ENCODE measurements around the gene PSTPIP1.

The PSTPIP1 gene

DNA sequence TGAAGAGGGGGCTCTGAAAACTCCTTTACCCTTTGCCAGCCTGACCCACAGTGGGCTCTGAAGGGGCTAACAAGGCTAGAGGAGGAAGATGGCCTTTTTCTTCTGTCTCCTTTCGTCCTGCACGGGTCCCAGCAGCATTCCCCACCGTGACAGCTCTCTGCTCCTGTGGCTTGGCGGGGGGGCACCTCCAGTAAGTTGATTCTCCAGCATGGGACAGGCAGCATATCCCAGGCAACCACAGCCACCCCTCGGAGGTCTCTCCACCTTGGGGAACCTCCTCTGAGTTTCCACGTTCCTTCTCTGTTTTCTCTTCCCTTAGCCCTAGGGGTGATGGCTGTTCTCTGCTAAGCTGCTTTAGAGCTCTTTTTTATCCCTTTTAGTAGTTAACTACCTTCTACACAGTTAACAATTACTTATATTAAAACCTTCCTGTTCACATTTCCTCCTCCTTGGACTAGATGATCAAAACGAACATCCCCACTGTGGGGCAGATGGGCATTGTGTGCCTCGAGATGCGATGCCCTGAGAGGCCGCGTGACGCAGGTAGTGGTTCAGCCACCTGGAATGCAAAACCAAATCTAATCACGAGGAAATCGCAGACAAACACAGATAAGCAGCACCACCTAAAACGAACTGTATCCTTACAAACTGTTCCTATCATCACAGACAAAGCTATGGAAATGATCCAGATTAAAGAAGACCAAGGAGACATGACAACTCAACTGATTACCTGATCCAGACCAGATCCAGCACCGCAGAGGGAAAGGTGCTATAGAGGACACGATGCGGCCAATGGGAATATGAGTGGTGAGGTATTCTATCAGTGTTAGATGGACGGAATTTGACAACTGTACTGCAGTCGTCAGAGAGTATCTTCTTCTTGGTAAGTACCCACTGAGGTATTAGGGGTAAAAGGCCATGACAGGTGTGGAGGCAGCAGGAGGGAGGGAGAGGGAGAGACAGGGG lies 48.3 kb downstream of the PSTPIP1 start:
- no peak for TF ChIP-seq CSDC2 (CRISPR knock-in tag; IDR thresholded peaks at IDR 0.05)
- no peak for TF ChIP-seq ISL1 (CRISPR knock-in tag; IDR thresholded peaks at IDR 0.05)
- no peak for TF ChIP-seq ZNF70 (CRISPR knock-in tag; IDR thresholded peaks at IDR 0.05)
- no peak for TF ChIP-seq GLIS3 (CRISPR knock-in tag; IDR thresholded peaks at IDR 0.05)
- TF ChIP-seq OSR1 (CRISPR knock-in tag; IDR thresholded peaks at IDR 0.05) = no peak
- TF ChIP-seq SNAI2 (CRISPR knock-in tag; IDR thresholded peaks at IDR 0.05) = no peak
- TF ChIP-seq PATZ1 (CRISPR knock-in tag; IDR thresholded peaks at IDR 0.05; ENCODE audit: borderline replicate concordance) = no peak
- no peak for TF ChIP-seq ZC3H10 (CRISPR knock-in tag; IDR thresholded peaks at IDR 0.05)
- TF ChIP-seq RARB (CRISPR knock-in tag; IDR thresholded peaks at IDR 0.05) = no peak
- TF ChIP-seq ESRRG (CRISPR knock-in tag; IDR thresholded peaks at IDR 0.05) = no peak
- TF ChIP-seq TOX (CRISPR knock-in tag; IDR thresholded peaks at IDR 0.05; ENCODE audit: borderline replicate concordance) = no peak
- TF ChIP-seq POU6F1 (CRISPR knock-in tag; IDR thresholded peaks at IDR 0.05; ENCODE audit: borderline replicate concordance, low read depth) = no peak
- no peak for TF ChIP-seq ZFP30 (CRISPR knock-in tag; IDR thresholded peaks at IDR 0.05)
- TF ChIP-seq ARNTL (CRISPR knock-in tag; IDR thresholded peaks at IDR 0.05; ENCODE audit: borderline replicate concordance, low read depth) = no peak
- TF ChIP-seq ZNF565 (CRISPR knock-in tag; conservative IDR thresholded peaks at IDR 0.05; ENCODE audit: low read depth) = no peak
- no peak for TF ChIP-seq TSHZ2 (CRISPR knock-in tag; IDR thresholded peaks at IDR 0.05)
- no peak for TF ChIP-seq CSRNP3 (CRISPR knock-in tag; IDR thresholded peaks at IDR 0.05)
- no peak for TF ChIP-seq TCF4 (CRISPR knock-in tag; IDR thresholded peaks at IDR 0.05; ENCODE audit: borderline replicate concordance)
- TF ChIP-seq ZNF8 (CRISPR knock-in tag; IDR thresholded peaks at IDR 0.05) = no peak
- TF ChIP-seq BACH2 (CRISPR knock-in tag; IDR thresholded peaks at IDR 0.05; ENCODE audit: borderline replicate concordance) = no peak
- ATAC-seq = no peak

DNA sequence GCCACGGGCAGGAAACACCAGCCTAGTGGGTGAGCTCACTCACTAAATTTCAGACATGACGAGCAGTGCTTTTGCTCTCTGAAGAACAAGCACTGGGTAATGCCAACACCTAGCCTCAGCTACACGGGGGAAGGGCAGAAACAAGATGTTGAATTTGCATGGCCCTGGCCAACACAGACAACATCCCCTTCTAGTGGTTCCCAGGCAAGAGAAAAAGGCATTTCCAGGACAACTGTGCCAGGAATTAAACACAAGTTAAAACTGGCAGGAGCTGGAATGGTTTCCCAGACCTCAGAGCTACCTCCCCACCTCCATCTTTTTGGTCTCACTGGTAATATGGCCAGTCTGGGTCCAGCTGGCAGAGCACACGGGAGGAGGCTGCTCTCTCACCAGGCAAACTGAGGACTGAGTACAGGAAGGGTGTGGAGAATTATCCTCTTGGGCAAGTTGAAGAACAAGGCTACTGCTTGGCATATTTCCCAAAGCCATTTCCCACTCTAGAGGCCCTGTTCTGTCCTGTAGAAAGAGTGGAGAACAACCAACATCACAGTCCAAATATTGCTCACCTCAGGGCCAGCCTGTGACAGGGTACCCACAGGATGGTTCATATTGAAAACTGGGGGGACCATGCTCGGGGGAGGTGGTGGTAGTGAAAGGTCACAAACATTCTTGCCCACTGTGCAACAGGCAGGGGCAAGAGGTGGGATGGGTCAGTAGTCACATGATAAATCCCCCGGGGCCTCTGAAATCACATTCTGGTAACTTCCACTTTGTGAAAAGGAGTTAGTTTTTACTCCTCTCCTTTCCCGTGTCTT lies 49.5 kb downstream of the PSTPIP1 start:
- no peak; the same call in 2 of the 3 replicates for ATAC-seq

More for the DNA sequence above, 49.5 kb downstream of the PSTPIP1 start:
- TF ChIP-seq OSR1 (CRISPR knock-in tag; IDR thresholded peaks at IDR 0.05) (no peak), ISL1 (CRISPR knock-in tag; IDR thresholded peaks at IDR 0.05) (no peak), ESRRG (CRISPR knock-in tag; IDR thresholded peaks at IDR 0.05) (no peak), TSHZ2 (CRISPR knock-in tag; IDR thresholded peaks at IDR 0.05) (no peak), ZNF565 (CRISPR knock-in tag; conservative IDR thresholded peaks at IDR 0.05; ENCODE audit: low read depth) (no peak), PATZ1 (CRISPR knock-in tag; IDR thresholded peaks at IDR 0.05; ENCODE audit: borderline replicate concordance) (no peak), RARB (CRISPR knock-in tag; IDR thresholded peaks at IDR 0.05) (no peak), ARNTL (CRISPR knock-in tag; IDR thresholded peaks at IDR 0.05; ENCODE audit: borderline replicate concordance, low read depth) (no peak), ZNF8 (CRISPR knock-in tag; IDR thresholded peaks at IDR 0.05) (no peak), TCF4 (CRISPR knock-in tag; IDR thresholded peaks at IDR 0.05; ENCODE audit: borderline replicate concordance) (no peak), GLIS3 (CRISPR knock-in tag; IDR thresholded peaks at IDR 0.05) (no peak), CSRNP3 (CRISPR knock-in tag; IDR thresholded peaks at IDR 0.05) (no peak), ZFP30 (CRISPR knock-in tag; IDR thresholded peaks at IDR 0.05) (no peak), BACH2 (CRISPR knock-in tag; IDR thresholded peaks at IDR 0.05; ENCODE audit: borderline replicate concordance) (no peak)

Data from SK-N-SH treated with all-trans-retinoic acid at 6 μM for 48 hours (cell line).